SH-SY5Y (cell line): ENCODE results near the gene EVC2.

Experiments
- GATA2 ChIP-seq: IDR thresholded peaks from 2 replicates; pipeline ENCODE4 v1.6.1; 2011; ENCODE audit warnings: mild to moderate bottlenecking, low read depth, low read length
- GATA3 ChIP-seq: IDR thresholded peaks from 2 replicates; pipeline ENCODE4 v1.6.1; 2011; ENCODE audit warnings: low read depth, mild to moderate bottlenecking, low read length, moderate library complexity

EVC2 gene

DNA sequence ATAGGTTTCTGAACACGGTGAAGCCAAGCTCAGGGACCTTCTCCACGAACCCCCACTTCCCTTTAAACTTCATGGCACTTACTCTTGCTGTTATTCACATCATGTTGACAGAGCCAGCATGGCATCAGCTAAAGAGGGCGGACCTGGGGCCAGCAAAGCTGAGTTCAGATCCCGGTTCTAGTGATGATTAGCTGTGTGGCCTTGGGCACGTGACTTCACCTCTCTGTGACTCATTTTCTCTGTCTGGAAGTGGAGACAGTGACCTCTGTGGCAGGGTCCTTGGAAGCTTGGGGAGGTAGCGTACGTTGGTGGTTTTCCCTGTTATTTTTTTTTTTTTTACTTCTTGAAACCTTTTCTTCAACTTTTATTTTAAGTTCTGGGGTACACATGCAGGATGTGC lies 16.0 kb upstream of the EVC2 start:
- no peak for TF ChIP-seq GATA3
- TF ChIP-seq GATA2: no peak

DNA sequence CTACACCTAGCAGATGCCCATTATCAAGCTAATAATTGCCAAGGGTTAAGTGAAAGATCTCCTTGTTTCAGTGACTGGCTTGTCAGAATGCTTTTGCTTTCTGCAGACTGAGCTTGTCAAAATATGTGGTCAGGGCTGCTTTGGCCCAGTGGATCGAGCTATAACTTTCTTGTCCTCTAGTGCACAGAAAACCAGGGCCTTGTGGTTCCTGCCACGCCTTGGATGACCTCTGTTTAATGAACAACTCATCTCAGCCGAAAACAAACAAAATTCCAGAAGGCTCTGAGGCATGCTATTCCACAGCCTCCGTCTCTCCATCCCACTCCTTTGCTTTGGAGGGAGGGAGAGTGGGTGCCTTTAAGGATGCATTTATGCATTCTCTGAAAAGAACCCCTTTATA lies 14.0 kb upstream of the EVC2 start:
- TF ChIP-seq GATA2 (no peak), GATA3 (no peak)

DNA sequence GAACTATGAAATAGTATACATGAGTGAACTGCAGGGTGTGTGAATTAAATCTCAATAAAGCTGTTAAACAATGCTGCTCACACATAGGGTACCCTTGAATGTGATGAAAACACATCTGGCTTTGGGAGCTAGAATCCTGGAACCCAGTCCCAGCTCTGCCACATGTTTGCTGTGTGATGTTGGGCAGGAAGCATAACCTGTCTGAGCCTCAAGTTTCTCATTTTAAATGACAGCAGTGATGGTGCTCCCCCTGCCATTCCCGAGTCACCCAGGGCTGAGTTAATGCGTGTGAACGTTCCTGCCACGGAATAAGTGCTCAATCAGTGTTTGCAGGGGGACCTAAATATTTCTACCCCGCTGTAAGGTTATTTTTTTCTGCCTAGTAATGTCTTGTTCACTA lies 13.6 kb upstream of the EVC2 start:
- TF ChIP-seq GATA2 (no peak), GATA3 (no peak)

DNA sequence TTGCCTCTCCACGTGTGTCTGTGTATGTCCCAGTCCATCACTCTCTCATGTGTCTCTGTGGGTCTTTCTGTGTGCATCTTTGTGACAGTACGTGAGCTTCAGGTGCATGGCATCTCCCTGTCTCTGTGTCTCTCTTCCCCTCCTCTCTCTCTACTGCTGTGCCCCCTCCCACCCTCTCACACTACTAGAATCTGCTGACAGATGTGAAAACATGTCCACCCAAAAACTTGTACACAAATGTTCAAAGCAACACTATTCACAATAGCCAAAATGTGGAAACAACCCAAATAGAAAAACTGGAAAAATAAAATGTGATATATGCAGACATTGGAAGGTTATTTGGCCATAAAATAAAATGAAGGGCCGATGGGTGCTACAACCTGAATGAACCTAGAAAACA lies 12.6 kb upstream of the EVC2 start:
- TF ChIP-seq GATA2 (no peak), GATA3 (no peak)

DNA sequence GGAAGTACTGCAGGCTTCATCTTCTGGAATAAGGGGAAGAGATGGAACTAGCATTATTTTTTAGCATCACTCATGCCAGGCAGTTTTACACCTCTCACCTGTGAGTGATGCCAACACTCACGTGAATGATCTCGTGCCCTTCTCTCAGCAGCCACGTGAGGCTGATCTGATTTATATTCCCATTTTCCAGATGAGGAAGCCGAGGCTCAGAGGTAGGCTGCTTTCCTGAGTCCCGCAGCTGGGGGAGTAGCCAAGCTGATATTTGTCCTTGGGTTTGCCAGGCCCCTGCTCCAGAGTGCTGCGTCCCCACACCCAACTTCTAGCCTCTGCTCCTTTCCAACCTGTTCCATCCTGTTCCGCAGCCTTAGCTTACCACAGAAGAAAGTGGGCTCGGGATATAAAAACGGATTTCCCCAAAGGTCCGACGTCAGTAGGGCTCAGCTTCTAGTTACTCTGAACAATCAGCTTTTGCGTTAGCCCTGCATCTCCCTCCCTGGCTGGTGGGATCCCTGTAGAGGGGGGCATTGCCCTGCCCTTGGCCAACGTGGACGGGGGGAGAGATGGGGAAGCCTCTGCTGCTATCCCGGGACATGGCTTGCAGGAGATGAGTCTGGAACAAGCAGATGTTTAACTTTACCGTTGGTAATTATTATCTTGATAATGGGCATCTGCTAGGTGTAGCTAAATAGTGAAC lies 11.9 kb upstream of the EVC2 start:
- TF ChIP-seq GATA2: no peak
- no peak for TF ChIP-seq GATA3

DNA sequence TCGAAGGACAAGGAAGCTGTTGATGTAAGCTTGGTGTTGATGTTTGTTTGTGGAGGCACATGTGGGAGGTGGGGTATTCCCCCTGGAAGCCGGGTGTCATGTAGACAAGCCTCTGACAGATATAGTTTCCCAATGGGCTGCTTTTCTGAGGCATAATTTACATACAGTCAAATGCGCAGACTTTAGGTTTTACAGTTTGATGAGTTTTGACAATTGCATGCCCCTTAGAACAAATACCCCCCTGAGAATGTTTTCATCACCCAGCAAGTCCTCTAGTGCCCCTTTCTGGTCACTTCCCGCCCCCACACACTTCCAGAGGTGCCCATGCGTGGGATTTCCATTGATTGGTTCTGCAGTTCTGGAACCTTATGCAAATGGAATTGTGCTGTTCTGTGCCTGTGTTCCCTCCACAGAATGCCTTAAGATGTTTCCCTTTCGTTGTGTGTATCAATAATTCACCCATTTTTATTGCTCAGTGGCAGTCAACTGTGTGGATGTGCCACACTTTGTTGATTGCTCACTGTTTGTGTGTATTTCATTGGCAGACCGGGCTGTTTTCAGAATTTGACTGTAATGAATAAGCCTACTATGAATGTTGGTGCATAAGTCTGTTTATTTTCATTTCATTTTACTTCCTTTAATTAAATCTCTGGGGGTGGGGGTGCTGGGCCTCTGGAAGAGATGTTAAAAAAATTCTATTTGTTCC lies 11.1 kb upstream of the EVC2 start:
- TF ChIP-seq GATA2 (no peak), GATA3 (no peak)

DNA sequence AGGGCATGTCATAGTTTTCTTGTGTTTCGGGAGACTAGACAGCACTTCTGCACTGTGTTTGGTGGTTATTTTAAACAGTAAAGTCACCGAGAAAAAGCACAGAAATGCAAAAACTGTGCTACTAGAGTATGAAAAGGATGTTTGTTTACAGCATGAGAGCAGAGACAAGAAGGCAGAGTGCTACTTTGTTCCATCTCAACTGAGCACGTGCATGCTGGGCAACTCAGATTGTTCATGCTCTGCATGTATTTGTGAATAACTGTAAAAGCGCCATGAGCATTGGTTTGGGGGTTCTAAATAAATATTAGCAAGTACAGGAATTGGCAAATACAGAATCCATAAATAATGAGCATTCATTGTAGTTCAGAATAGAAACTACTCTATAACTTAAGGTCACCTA lies 10.1 kb upstream of the EVC2 start:
- TF ChIP-seq GATA3 (no peak), GATA2 (no peak)

DNA sequence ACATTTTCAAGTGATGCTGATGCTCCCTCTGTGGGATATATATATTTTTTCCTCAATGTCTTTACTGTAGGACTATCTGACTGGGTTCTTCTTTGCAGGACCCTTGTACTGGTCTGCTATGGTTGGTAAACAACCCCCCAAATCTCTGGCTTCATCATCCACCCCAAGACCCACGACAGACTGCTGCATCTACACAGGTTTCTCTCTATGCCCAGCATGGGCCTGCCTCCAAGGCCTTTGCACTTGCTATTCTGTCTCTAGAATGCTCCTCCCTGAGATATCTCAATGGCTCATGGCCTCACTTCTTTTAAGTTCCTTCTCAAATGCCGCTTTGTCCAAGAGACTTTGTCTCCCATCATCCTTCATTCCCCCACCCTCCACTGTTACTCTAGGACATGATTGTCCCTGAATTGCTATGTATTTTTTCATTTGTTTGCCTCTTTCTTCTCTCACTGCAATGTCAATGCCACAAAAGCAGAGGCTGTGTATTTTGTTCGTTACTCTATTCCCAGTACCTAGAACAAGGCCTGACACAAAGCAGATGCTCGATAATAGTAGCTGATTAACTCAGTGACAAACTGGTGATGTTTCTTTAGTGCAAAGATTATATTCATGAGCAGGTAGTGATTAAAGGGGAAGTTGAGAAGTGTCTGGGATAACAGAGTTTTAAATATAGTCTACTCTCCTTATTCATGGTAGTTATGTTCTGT lies 9.2 kb upstream of the EVC2 start:
- TF ChIP-seq GATA2: no peak
- no peak for TF ChIP-seq GATA3

DNA sequence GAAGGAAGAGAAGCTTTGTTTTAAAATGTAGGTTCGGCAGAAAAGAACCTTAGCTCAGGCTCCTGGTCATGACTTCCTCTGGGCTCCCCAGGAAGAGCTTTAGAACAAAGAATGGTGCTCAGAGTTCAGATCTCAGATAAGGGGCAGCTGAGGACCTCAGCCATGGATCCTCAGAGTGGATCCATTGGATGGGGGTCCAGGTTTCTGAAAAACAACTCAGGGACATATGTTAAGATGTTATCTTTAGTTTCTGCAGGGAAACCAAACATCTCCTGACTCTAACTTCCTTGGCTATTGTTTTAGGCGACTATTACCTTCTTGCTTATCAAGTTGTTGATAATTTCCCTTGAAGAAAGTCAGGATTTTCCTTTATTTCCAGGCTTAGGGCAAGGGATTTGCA lies 8.0 kb upstream of the EVC2 start:
- no peak for TF ChIP-seq GATA3
- TF ChIP-seq GATA2: no peak

DNA sequence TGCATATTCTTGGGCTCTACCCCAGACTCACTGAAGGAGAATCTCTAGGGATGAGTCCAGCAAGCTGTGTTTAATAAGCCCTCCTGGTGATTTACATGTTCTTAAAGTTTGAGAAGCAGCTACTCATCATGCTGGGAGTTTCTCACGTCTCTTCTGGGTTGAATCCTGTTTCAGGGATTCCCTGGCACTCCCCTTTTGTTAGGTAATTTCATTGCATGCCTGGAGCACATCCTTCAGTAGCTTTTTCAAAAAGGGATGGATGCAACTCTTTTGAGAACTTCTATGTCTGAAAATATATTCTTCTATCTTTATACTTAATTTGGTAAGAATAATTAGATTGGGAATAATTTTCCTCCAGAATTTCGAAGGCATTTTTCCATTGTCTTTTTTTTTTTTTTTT lies 7.0 kb upstream of the EVC2 start:
- TF ChIP-seq GATA2: no peak
- no peak for TF ChIP-seq GATA3

DNA sequence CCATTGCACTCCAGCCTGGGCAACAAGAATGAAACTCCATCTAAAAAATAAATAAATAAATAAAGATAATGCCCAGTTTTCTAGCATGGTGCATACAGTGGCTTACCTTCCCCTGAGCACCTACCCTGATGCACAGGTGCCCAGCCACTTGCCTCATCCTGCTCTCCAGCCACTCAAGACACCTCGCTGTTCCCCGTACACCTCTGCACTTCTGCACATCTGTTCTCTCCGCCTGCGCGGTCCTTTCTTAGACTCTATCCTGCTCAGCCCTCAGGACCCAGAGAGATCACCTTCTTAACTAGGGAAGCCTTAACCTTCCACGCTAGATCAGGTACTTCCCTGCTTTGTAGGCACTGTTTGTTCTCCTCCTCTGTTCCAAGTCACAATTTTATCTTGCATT lies 5.5 kb upstream of the EVC2 start:
- TF ChIP-seq GATA2: no peak
- no peak for TF ChIP-seq GATA3

DNA sequence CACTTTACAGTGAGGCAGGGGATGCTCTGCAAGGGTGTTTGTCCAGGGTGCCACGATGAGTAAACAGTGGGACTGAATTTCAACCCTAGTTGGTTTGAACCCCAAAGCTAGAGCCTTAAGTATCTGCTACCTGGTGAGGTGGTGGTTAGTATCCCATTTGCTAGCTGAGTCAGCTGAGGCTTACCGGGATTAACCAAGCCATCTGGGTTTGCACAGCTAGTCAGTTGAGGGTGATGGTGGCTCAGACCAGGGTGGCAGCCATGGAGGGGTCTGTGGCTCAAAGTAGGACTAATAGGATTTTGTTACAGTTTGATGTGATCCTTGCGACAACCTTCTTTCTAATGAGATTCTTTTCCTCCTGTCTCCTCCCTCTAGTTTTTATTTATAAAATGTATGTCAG lies 4.6 kb upstream of the EVC2 start:
- no peak for TF ChIP-seq GATA2
- no peak for TF ChIP-seq GATA3

DNA sequence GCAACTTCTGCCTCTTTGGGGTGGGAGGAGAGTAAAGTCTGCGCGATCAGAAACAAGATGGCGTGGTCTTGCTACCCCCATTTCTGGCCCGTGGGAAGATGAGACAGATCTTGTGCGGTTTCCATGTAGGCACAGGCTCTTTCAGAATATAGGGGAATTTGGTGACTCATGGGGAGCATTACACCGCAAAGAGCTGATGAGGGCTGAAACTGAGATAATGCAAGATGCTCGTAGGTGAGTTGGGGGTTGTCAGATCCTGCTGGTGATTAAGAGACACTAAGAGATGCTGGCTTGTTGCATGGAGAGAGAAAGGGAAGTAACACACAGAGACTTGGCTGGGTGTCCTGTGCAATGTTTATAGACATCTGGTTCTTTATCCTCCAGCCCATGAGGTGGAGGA lies 4.2 kb upstream of the EVC2 start:
- no peak for TF ChIP-seq GATA3
- no peak for TF ChIP-seq GATA2

DNA sequence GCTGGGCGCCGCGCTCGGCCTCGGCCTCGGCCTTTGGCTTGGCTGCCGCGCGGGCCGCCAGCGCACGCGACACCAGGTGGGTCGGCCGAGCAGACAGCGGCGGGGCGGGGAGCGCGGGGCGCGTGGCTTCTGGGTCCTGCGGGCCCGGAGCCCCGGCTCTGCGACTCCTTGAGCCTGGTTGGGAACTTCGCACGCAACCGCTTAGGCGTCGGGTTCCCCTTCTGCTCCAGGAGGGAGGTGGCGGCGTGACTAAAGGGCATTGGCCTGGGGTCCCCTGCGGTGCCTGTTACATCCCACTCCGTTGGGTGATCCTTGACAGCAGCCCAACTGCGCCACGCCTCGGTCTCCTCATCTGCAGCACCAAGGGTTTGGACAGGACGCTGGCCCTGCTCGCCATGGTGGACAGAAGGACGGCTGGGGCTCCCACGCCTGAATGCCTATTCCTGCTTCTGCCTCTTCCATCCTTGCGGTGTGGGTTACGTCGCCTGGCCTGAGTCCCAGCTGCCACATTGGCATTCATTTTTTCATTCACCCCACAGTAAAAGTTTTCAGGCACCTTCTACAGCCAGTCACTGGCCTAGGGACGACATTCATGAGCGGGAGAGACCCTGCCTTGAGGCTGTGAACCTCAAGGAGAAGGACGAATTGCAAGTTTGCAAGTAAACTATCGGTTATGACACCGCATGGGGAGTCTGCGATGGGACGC lies 3.3 kb upstream of the EVC2 start:
- no peak for TF ChIP-seq GATA3
- no peak for TF ChIP-seq GATA2
